HepG2 (cell line): Measurements from ENCODE around the gene ADGRV1. TPM values are rescaled to one million over a fixed set of nuclear protein-coding genes. Genes with fewer than 3 reads are reported as not detected.

Source experiments
- ATAC-seq: fragments of 200-7000 bp; cut with Tn5 transposase; 3 replicates; pipeline ENCODE4 v1.9.1; 2020; ENCODE audit warnings: mild to moderate bottlenecking, moderate library complexity
- BruUV-seq: library from RNA; stranded (reverse); fragments of 400-500 nt; replicated peaks from 2 replicates; lab custom pipeline; 2021; lab: Mats Ljungman, UMichigan
- CTCF ChIA-PET: fragments of 300-600 bp; formaldehyde crosslinking; extraction: SDS; loops from one replicate; lab custom pipeline; 2021; ENCODE audit warnings: low total read pairs, inconsistent platforms, low intra/inter-chr PET ratio; lab: Yijun Ruan, JAX
- POLR2A ChIA-PET: fragments of 350-600 bp; sonication (Branson Sonifier 250); formaldehyde crosslinking; loops from one replicate; lab custom pipeline; 2020; ENCODE audit warnings: antibody characterized with exemption, inconsistent platforms; lab: Yijun Ruan, JAX
- DNase-seq: peaks from one replicate; pipeline ENCODE4 v3.0.0-alpha.2; 2015; ENCODE audit warnings: low spot score
- FAIRE-seq: peaks from 3 replicates; lab custom pipeline; 2011; peaks lifted over from hg19 to GRCh38; lab: Jason Lieb, UNC
- H2AFZ ChIP-seq: one replicate; pipeline ENCODE4 v1.6.1; 2011; ENCODE audit warnings: low read length, inconsistent platforms
- H3K27ac ChIP-seq: fragments of 300-600 bp; 3 replicates; pipeline ENCODE4 v1.8.0; 2011; ENCODE audit warnings: mixed run types, mild to moderate bottlenecking, mixed read lengths, low read length, inconsistent platforms; ENCODE audit not compliant: insufficient read depth; ENCODE audit errors: extremely low read length
- H3K27me3 ChIP-seq, 2 experiments: fragments of 200-600 bp in 1 of 2; 2 replicates in 1 of 2; 3 replicates in 1 of 2; pipeline versions ENCODE4 v1.6.0 to v1.8.0; 2011; ENCODE audit warnings: low read length in 2 of 2, mild to moderate bottlenecking in 2 of 2, moderate library complexity in 2 of 2, inconsistent platforms in 1 of 2; ENCODE audit not compliant: insufficient read depth in 2 of 2, control insufficient read depth in 1 of 2
- H3K36me3 ChIP-seq, 2 experiments: fragments of 200-600 bp in 1 of 2; replicated peaks in 1 of 2; 2 replicates in 1 of 2; 3 replicates in 1 of 2; pipeline versions ENCODE4 v1.5.1 to v1.8.0; 2011; ENCODE audit warnings: low read length in 2 of 2, inconsistent platforms in 1 of 2; ENCODE audit not compliant: insufficient read depth in 2 of 2, control insufficient read depth in 1 of 2
- H3K4me1 ChIP-seq: 2 replicates; pipeline ENCODE4 v1.5.1; 2012; ENCODE audit warnings: low read length, inconsistent platforms; ENCODE audit not compliant: insufficient read depth
- H3K4me2 ChIP-seq: 2 replicates; pipeline ENCODE4 v1.6.0; 2011; ENCODE audit warnings: low read depth, low read length, inconsistent platforms
- H3K4me3 ChIP-seq, 3 experiments: fragments of 200-600 bp in 1 of 3; sonication (generic), shearing (Covaris generic) in 1 of 3; replicated peaks in 1 of 3; 2 replicates each; pipeline ENCODE4 v1.5.1; 2011 to 2016; ENCODE audit warnings: low read length in 3 of 3, inconsistent platforms in 2 of 3, low read depth in 2 of 3, mild to moderate bottlenecking in 2 of 3, control low read depth in 1 of 3, mixed read lengths in 1 of 3; ENCODE audit not compliant: insufficient read depth in 1 of 3
- H3K79me2 ChIP-seq: one replicate; pipeline ENCODE4 v1.6.1; 2011; ENCODE audit warnings: low read length, inconsistent platforms; ENCODE audit not compliant: insufficient read depth
- H3K9ac ChIP-seq: 2 replicates; pipeline ENCODE4 v1.6.0; 2011; ENCODE audit warnings: mild to moderate bottlenecking, low read depth, low read length, inconsistent platforms; ENCODE audit not compliant: insufficient read depth
- H3K9me3 ChIP-seq: 2 replicates; pipeline ENCODE4 v1.5.1; 2012; ENCODE audit warnings: mild to moderate bottlenecking, low read length
- H4K20me1 ChIP-seq: 2 replicates; pipeline ENCODE4 v1.6.0; 2011; ENCODE audit warnings: inconsistent platforms, mild to moderate bottlenecking, low read length, moderate library complexity; ENCODE audit not compliant: insufficient read depth
- ATAD3A ChIP-seq: sonication (generic); formaldehyde crosslinking; IDR thresholded peaks from 2 replicates; pipeline ENCODE4 v1.4.0; 2020; ENCODE audit warnings: missing genetic modification reagents
- FOSL2 ChIP-seq: sonication (generic); formaldehyde crosslinking; IDR thresholded peaks from 2 replicates; pipeline ENCODE4 v1.4.0; 2020; ENCODE audit warnings: missing genetic modification reagents
- GATAD1 ChIP-seq: IDR thresholded peaks from 2 replicates; pipeline ENCODE4 v1.6.1; 2016; ENCODE audit warnings: missing genetic modification reagents, missing compliant biosample characterization
- HNRNPL ChIP-seq: fragments of 200-400 bp; formaldehyde crosslinking; IDR thresholded peaks from 2 replicates; pipeline ENCODE4 v1.6.1; 2017; ENCODE audit warnings: mild to moderate bottlenecking, low read depth, low read length
- JUNB ChIP-seq: sonication (generic); formaldehyde crosslinking; IDR thresholded peaks from 2 replicates; pipeline ENCODE4 v1.8.0; 2022; ENCODE audit warnings: missing genetic modification reagents, mild to moderate bottlenecking, borderline replicate concordance
- KDM4B ChIP-seq: sonication (generic); formaldehyde crosslinking; IDR thresholded peaks from 2 replicates; pipeline ENCODE4 v1.4.0; 2020; ENCODE audit warnings: missing genetic modification reagents
- NFYC ChIP-seq: IDR thresholded peaks from 2 replicates; pipeline ENCODE4 v1.6.1; 2016; ENCODE audit warnings: missing genetic modification reagents, missing compliant biosample characterization
- SMAD1 ChIP-seq: sonication (generic); formaldehyde crosslinking; IDR thresholded peaks from 2 replicates; pipeline ENCODE4 v1.4.0; 2020; ENCODE audit warnings: missing genetic modification reagents, low read depth, mild to moderate bottlenecking, borderline replicate concordance
- ZBTB33 ChIP-seq: sonication (generic); formaldehyde crosslinking; IDR thresholded peaks from 2 replicates; pipeline ENCODE4 v1.4.0; 2020; ENCODE audit warnings: missing genetic modification reagents
- ZFP41 ChIP-seq: sonication (generic); formaldehyde crosslinking; IDR thresholded peaks from 2 replicates; pipeline ENCODE4 v1.4.0; 2020; ENCODE audit warnings: mild to moderate bottlenecking, missing genetic modification reagents, borderline replicate concordance
- ZSCAN30 ChIP-seq: sonication (generic); formaldehyde crosslinking; IDR thresholded peaks from 2 replicates; pipeline ENCODE4 v1.5.0; 2020; ENCODE audit warnings: mild to moderate bottlenecking, missing genetic modification reagents
- WGBS: methylation state at CpG from one replicate; pipeline ENCODE4 v1.1.6; 2017; ENCODE audit warnings: low lambda C conversion rate; 5-methylcytosine and 5-hydroxymethylcytosine counted together
- in situ Hi-C: cut with HindIII; loops from 2 replicates; pipeline ENCODE4 v1.10.0; 2017; ENCODE audit warnings: low pct_unique_long_range_greater_than_20kb; ENCODE audit not compliant: extremely low pct_ligation_motif_present
- intact Hi-C: fragments of 100-400 bp; cut with micrococcal nuclease; formaldehyde crosslinking; loops from one replicate; pipeline ENCODE4 v1.10.0; 2022; ENCODE audit not compliant: unreplicated experiment
- polyA plus RNA-seq, 8 experiments: library from polyadenylated mRNA; depleted of rRNA in 3 of 8; stranded (reverse) in 7 of 8; unstranded in 1 of 8; fragments of >200 nt; fragmentation: Illumina TruSeq in 4 of 8; extraction: Trizol in 4 of 8; gene quantifications; 2 replicates each; pipeline versions ENCODE4 v1.2.1 to v1.2.3, GENCODE V29; 2011 to 2016; ENCODE audit warnings: low read depth in 4 of 8, missing spikeins in 1 of 8, mixed read lengths in 1 of 8; ENCODE audit not compliant: insufficient read depth in 1 of 8
- total RNA-seq, 5 experiments: library from RNA; depleted of rRNA; stranded (reverse); fragments of >200 nt; fragmentation: Illumina TruSeq; extraction: Trizol; gene quantifications; 2 replicates each; pipeline ENCODE4 v1.2.3, GENCODE V29; 2016; ENCODE audit warnings: low read depth in 1 of 5
- TF ChIP-seq, protein P1 (sequence below): sonication (generic); formaldehyde crosslinking; IDR thresholded peaks from 2 replicates; pipeline ENCODE4 v1.9.0; 2021; ENCODE audit warnings: missing genetic modification reagents, mild to moderate bottlenecking, borderline replicate concordance

Gene ADGRV1
- total and polyA plus RNA-seq, 2 of the 13 experiments (the other 11 are each of a cell fraction or from before 2014, with no cell fraction given): 1.7 to 3.9 TPM

DNA sequence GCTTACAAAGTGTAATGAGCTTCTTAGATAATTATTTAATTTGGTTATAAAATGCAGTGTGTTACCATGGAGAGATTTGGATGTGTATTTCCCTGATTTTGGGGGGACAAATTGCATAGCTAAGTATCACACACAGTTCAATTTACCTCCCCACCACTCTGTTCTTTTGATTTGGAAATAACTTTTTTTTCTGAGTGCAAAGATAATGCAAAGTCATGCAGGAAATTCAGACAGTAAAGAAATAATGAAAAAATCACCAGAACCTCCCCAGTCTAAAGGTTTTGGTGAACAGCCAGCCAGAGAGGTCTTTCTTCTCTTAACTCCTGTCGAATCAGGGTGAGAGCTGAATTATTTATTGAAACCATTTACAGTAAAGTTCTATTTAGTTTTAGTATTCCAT is 3.2 kb downstream of the ADGRV1 start:
- WGBS: 3% methylated on average over 1 of the region's 1 CpG
- Histone ChIP-seq H3K9me3 (no peaks in the 10 kb centered on the region), H3K27me3 (peaks cover 0 to 25% of the 10 kb centered on the region in 2 experiments; a peak in 4 of 5 replicates), H3K4me3 (no peak overlapping the region), H3K4me1 (no peaks in the 10 kb centered on the region), H3K9ac (no peak overlapping the region), H3K36me3 (no peaks in the 10 kb centered on the region), H2AFZ (no peak overlapping the region), H3K27ac (no peak overlapping the region), H4K20me1 (no peaks in the 10 kb centered on the region), H3K79me2 (no peaks in the 10 kb centered on the region), H3K4me2 (no peak overlapping the region)
- ATAC-seq (no peak), FAIRE-seq (no peak), DNase-seq (no peak)
- CTCF ChIA-PET: no interaction called here
- in situ Hi-C loops: no loop called here
- no peak for TF ChIP-seq HNRNPL
- no peak for TF ChIP-seq ZSCAN30 (CRISPR knock-in tag)
- TF ChIP-seq GATAD1: no peak
- no peak for TF ChIP-seq SMAD1
- no peak for TF ChIP-seq KDM4B (CRISPR knock-in tag)
- no peak for TF ChIP-seq NFYC (CRISPR knock-in tag)
- TF ChIP-seq, protein P1, sequence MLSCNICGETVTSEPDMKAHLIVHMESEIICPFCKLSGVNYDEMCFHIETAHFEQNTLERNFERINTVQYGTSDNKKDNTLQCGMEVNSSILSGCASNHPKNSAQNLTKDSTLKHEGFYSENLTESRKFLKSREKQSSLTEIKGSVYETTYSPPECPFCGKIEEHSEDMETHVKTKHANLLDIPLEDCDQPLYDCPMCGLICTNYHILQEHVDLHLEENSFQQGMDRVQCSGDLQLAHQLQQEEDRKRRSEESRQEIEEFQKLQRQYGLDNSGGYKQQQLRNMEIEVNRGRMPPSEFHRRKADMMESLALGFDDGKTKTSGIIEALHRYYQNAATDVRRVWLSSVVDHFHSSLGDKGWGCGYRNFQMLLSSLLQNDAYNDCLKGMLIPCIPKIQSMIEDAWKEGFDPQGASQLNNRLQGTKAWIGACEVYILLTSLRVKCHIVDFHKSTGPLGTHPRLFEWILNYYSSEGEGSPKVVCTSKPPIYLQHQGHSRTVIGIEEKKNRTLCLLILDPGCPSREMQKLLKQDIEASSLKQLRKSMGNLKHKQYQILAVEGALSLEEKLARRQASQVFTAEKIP (CRISPR knock-in tag): no peak
- TF ChIP-seq ATAD3A (CRISPR knock-in tag): no peak
- no peak for TF ChIP-seq ZFP41
- no peak for TF ChIP-seq JUNB (CRISPR knock-in tag)
- no peak for TF ChIP-seq ZBTB33 (CRISPR knock-in tag)
- TF ChIP-seq FOSL2 (CRISPR knock-in tag): no peak
- POLR2A ChIA-PET: no interaction called here
- no TSS peak for BruUV-seq
- intact Hi-C loops: no loop called here
